Measurements from ENCODE around the gene CERKL. TPM values are rescaled to one million over a fixed set of nuclear protein-coding genes. Genes with fewer than 3 reads are reported as not detected.

The CERKL gene
- total and polyA plus RNA-seq, 2 of the 13 experiments (the other 11 are each of a cell fraction or from before 2014, with no cell fraction given) = not detected

- Histone ChIP-seq H4K20me1 (ENCODE audit: insufficient read depth, low read length) (no peaks in the 10 kb centered on the region), H3K27me3 (ENCODE audit: control insufficient read depth in 1 of 2, insufficient read depth in 2 of 2, low read length in 2 of 2) (no peaks in the 10 kb centered on the region), H3K9me3 (ENCODE audit: low read length) (no peaks in the 10 kb centered on the region), H2AFZ (ENCODE audit: low read length) (no peak overlapping the region), H3K4me3 (replicated peaks in 1 of 3; ENCODE audit: insufficient read depth in 1 of 3, low read depth in 2 of 3, low read length in 3 of 3) (no peak overlapping the region), H3K79me2 (ENCODE audit: insufficient read depth, low read length) (no peaks in the 10 kb centered on the region), H3K4me1 (ENCODE audit: insufficient read depth, low read length) (peaks cover 8% of the 10 kb centered on the region; the same call in 1 of the 2 replicates), H3K4me2 (ENCODE audit: low read depth, low read length) (no peak overlapping the region), H3K27ac (ENCODE audit: extremely low read length, insufficient read depth, low read length) (no peak overlapping the region), H3K9ac (ENCODE audit: insufficient read depth, low read depth, low read length) (no peak overlapping the region), H3K36me3 (replicated peaks in 1 of 2; ENCODE audit: control insufficient read depth in 1 of 2, insufficient read depth in 2 of 2, low read length in 2 of 2) (no peaks in the 10 kb centered on the region)
- 30% methylated on average over 2 of the region's 2 CpGs for WGBS (ENCODE audit: low lambda C conversion rate)
- POLR2A ChIA-PET = no interaction called here
- BruUV-seq (replicated peaks) = no TSS peak
- CTCF ChIA-PET (ENCODE audit: low intra/inter-chr PET ratio, low total read pairs) = no interaction called here
- DNase-seq (ENCODE audit: low spot score) (no peak), ATAC-seq (no peak), FAIRE-seq (no peak)
- in situ Hi-C loops (cut with HindIII; ENCODE audit: extremely low pct_ligation_motif_present, low pct_unique_long_range_greater_than_20kb) (no loop called here), intact Hi-C loops (cut with micrococcal nuclease; ENCODE audit: unreplicated experiment) (no loop called here)
- TF ChIP-seq ZNF484 (CRISPR knock-in tag; IDR thresholded peaks at IDR 0.05; ENCODE audit: borderline replicate concordance, low read depth) = no peak
- no peak for TF ChIP-seq ZNF878 (CRISPR knock-in tag; IDR thresholded peaks at IDR 0.05)
- no peak for TF ChIP-seq SYNCRIP (IDR thresholded peaks at IDR 0.05; ENCODE audit: insufficient read depth, low read depth, low read length)
- no peak for TF ChIP-seq HNF1B (CRISPR knock-in tag; IDR thresholded peaks at IDR 0.05)
- no peak for TF ChIP-seq ZNF101 (CRISPR knock-in tag; IDR thresholded peaks at IDR 0.05; ENCODE audit: borderline replicate concordance, low read depth)
- TF ChIP-seq ZNF816 (CRISPR knock-in tag; IDR thresholded peaks at IDR 0.05; ENCODE audit: borderline replicate concordance) = no peak
- no peak for TF ChIP-seq TRAFD1 (CRISPR knock-in tag; IDR thresholded peaks at IDR 0.05; ENCODE audit: borderline replicate concordance)
- no peak for TF ChIP-seq PLRG1 (conservative IDR thresholded peaks at IDR 0.05)
- TF ChIP-seq CBX1 (IDR thresholded peaks at IDR 0.05; ENCODE audit: low read depth) = no peak
- no peak for TF ChIP-seq ZBTB26 (CRISPR knock-in tag; IDR thresholded peaks at IDR 0.05; ENCODE audit: borderline replicate concordance)
- no peak for TF ChIP-seq TIGD3 (CRISPR knock-in tag; IDR thresholded peaks at IDR 0.05; ENCODE audit: borderline replicate concordance)
- no peak for TF ChIP-seq CHD2 (IDR thresholded peaks at IDR 0.05; ENCODE audit: low read depth, low read length)
- TF ChIP-seq RNF2 (conservative IDR thresholded peaks at IDR 0.05; ENCODE audit: low read depth) = no peak
- TF ChIP-seq POLR2AphosphoS5 (IDR thresholded peaks at IDR 0.05; ENCODE audit: low read depth, low read length) = no peak
- no peak for TF ChIP-seq ZNF17 (CRISPR knock-in tag; IDR thresholded peaks at IDR 0.05)
- no peak for TF ChIP-seq HNF4G (IDR thresholded peaks at IDR 0.05; ENCODE audit: borderline replicate concordance, low read depth, low read length)
- TF ChIP-seq HNF4G (CRISPR knock-in tag; IDR thresholded peaks at IDR 0.05; ENCODE audit: borderline replicate concordance, low read depth) = no peak
- no peak for TF ChIP-seq HOXA3 (CRISPR knock-in tag; IDR thresholded peaks at IDR 0.05)
- no peak for TF ChIP-seq GFI1 (CRISPR knock-in tag; IDR thresholded peaks at IDR 0.05; ENCODE audit: borderline replicate concordance)
- TF ChIP-seq BHLHE40 (IDR thresholded peaks at IDR 0.05; ENCODE audit: low read length) = no peak
- TF ChIP-seq AGO2 (optimal IDR thresholded peaks at IDR 0.05; ENCODE audit: low read depth, low read length) = no peak
These were observed 67.1 kb downstream of the CERKL start for GRCh38 chr2:181589779-181590178.
